Kidney (tissue), 14 donors: ENCODE data around the gene SLC2A5. TPM values are rescaled to one million over a fixed set of nuclear protein-coding genes. Genes with fewer than 3 reads are reported as not detected.
A peak's percentile ranks its signal among the peaks of the same experiment; 100 is the strongest.

ENCODE experiments used
- DNase-seq, 5 donors: peaks; one replicate each; pipeline ENCODE4 v3.0.0-alpha.2; 2013 to 2020
- FAIRE-seq: peaks from 2 replicates; lab custom pipeline; 2012; peaks lifted over from hg19 to GRCh38; lab: Jason Lieb, UNC
- H3K27ac ChIP-seq, 2 donors: one replicate each; pipeline ENCODE4 v1.7.0; 2013; ENCODE audit warnings: low read depth in 2 of 2, low read length in 2 of 2, inconsistent platforms in 1 of 2
- H3K27me3 ChIP-seq: one replicate; pipeline ENCODE4 v1.7.1; 2013; ENCODE audit warnings: low read length, inconsistent platforms; ENCODE audit not compliant: control insufficient read depth, insufficient read depth
- H3K36me3 ChIP-seq, 3 donors: one replicate each; pipeline versions ENCODE4 v1.7.0 to v1.7.1; 2013; ENCODE audit warnings: low read length in 3 of 3, control low read depth in 1 of 3, inconsistent platforms in 1 of 3; ENCODE audit not compliant: insufficient read depth in 3 of 3, control insufficient read depth in 2 of 3
- H3K4me1 ChIP-seq, 3 donors: one replicate each; pipeline versions ENCODE4 v1.7.0 to v1.7.1; 2013; ENCODE audit warnings: low read length in 3 of 3, inconsistent platforms in 1 of 3, low read depth in 1 of 3; ENCODE audit not compliant: control insufficient read depth in 2 of 3, insufficient read depth in 2 of 3
- H3K4me3 ChIP-seq, 3 donors: one replicate each; pipeline versions ENCODE4 v1.7.0 to v1.8.1; 2013; ENCODE audit warnings: low read length in 3 of 3, control low read depth in 1 of 3, inconsistent platforms in 1 of 3
- H3K9ac ChIP-seq, 3 donors: one replicate each; pipeline versions ENCODE4 v1.7.0 to v1.7.1; 2013; ENCODE audit warnings: low read length in 3 of 3, control low read depth in 1 of 3, inconsistent platforms in 1 of 3
- H3K9me3 ChIP-seq, 3 donors: one replicate each; pipeline versions ENCODE4 v1.7.0 to v1.7.1; 2013; ENCODE audit warnings: low read length in 3 of 3, control low read depth in 1 of 3, inconsistent platforms in 1 of 3; ENCODE audit not compliant: control insufficient read depth in 2 of 3, insufficient read depth in 1 of 3
- intact Hi-C: fragments of 100-400 bp; cut with DNase I; formaldehyde crosslinking; loops from one replicate; pipeline ENCODE4 v1.11.1; 2022
- polyA plus RNA-seq: library from polyadenylated mRNA; stranded (reverse); fragments of 350-450 nt; fragmentation: Illumina TruSeq; extraction: RNeasy Lipid Tissue Mini Kit (QIAGEN cat#74804); gene quantifications from one replicate; pipeline ENCODE4 v1.2.3, GENCODE V29; 2014; ENCODE audit warnings: low read depth, low replicate concordance; ENCODE audit not compliant: insufficient read depth
- total RNA-seq: library from RNA; stranded (reverse); fragmentation: NEBNext Ultra II Directional; extraction: Animal tissue kit (Norgen Biotek cat#: 25700); gene quantifications from one replicate; pipeline ENCODE4 v1.2.1, GENCODE V29; 2021
- TF ChIP-seq, protein P1 (sequence below): IDR thresholded peaks from 3 replicates; pipeline ENCODE4 v1.5.1; 2012; ENCODE audit warnings: mild to moderate bottlenecking, moderate library complexity, borderline replicate concordance; ENCODE audit not compliant: insufficient read depth; ENCODE audit errors: extremely low read depth
- donor health status: control.
- donor health status: control.
- donor health status: control.
- donor health status: control.
- donor health status: control.
- donor health status: DM: yes; HTN: yes; CAD: no.
- donor health status: Normal renal cell carcinoma (clear cell type).

Gene SLC2A5
- total and polyA plus RNA-seq, 2 donors from 2014 or later = 6.4 to 9.0 TPM

DNA sequence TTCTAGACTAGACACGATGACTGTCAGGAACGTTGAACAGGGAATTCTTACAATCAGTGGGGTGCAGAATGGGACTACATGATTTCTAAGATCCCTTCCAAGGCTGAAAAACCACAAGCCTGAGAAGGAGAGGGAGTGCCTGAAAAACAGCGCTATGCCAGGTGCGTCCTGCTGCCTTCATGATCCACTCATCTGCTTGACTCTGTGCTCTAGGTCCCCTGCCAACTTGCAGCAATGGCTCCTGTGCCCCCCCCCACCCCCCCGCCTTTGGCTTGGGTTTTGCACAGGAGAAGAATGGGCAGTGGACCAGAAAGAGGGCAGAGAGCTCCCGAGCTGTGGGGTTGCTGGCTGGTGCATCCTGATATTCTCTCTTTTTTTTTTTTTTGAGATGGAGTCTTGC is 49.1 kb downstream of the SLC2A5 start:
- no peaks in the 10 kb centered on the region for H3K27me3 ChIP-seq
- no peaks in the 10 kb centered on the region for H3K36me3 ChIP-seq
- H3K9me3 ChIP-seq = no peaks in the 10 kb centered on the region
- H3K9ac ChIP-seq = no peak overlapping the region
- no peak overlapping the region for H3K4me3 ChIP-seq
- TF ChIP-seq, protein P1, sequence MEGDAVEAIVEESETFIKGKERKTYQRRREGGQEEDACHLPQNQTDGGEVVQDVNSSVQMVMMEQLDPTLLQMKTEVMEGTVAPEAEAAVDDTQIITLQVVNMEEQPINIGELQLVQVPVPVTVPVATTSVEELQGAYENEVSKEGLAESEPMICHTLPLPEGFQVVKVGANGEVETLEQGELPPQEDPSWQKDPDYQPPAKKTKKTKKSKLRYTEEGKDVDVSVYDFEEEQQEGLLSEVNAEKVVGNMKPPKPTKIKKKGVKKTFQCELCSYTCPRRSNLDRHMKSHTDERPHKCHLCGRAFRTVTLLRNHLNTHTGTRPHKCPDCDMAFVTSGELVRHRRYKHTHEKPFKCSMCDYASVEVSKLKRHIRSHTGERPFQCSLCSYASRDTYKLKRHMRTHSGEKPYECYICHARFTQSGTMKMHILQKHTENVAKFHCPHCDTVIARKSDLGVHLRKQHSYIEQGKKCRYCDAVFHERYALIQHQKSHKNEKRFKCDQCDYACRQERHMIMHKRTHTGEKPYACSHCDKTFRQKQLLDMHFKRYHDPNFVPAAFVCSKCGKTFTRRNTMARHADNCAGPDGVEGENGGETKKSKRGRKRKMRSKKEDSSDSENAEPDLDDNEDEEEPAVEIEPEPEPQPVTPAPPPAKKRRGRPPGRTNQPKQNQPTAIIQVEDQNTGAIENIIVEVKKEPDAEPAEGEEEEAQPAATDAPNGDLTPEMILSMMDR = no peak
- intact Hi-C loops = no loop called here
- H3K4me1 ChIP-seq = no peaks in the 10 kb centered on the region
- DNase-seq (no peak), FAIRE-seq (no peak)
- no peak overlapping the region for H3K27ac ChIP-seq

DNA sequence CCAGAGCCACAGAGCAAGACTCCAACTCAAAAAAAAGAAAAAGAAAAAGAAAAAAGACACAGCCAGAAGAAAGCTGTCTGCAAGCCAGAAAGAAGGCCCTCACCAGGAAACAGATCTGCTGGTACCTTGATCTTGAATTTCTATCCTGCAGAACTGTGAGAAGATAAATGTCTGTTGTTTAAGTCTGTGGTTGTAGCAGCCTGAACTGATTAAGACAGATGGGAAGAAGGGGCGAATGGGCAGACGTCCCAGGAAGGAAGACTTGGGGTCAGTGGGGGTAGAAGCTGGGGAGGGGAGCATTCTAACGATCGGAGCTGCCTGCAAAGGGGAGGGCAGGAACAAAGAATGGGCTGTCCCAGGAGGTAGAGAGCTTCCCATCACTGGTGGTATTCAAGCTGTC is 49.5 kb downstream of the SLC2A5 start:
- TF ChIP-seq, protein P1 = no peak
- H3K9me3 ChIP-seq = no peaks in the 10 kb centered on the region
- no peak for FAIRE-seq
- H3K27me3 ChIP-seq = no peaks in the 10 kb centered on the region
- no peak overlapping the region for H3K4me3 ChIP-seq
- no peak overlapping the region for H3K9ac ChIP-seq
- DNase-seq = no peak
- H3K27ac ChIP-seq = no peak overlapping the region
- no peaks in the 10 kb centered on the region for H3K36me3 ChIP-seq
- intact Hi-C loops = no loop called here
- H3K4me1 ChIP-seq = no peaks in the 10 kb centered on the region

- intact Hi-C loops = no loop called here
Measured at GRCh38 chr1:9018333-9018732, 51.1 kb downstream of the SLC2A5 start.

More at GRCh38 chr1:9018333-9018732, 51.1 kb downstream of the SLC2A5 start:
- H3K4me1 ChIP-seq = no peaks in the 10 kb centered on the region
- H3K27ac ChIP-seq = no peak overlapping the region
- no peak overlapping the region for H3K9ac ChIP-seq
- TF ChIP-seq, protein P1 = no peak
- DNase-seq (peak in 3 of 5 donors; percentile 63 to 89 (median 67)), FAIRE-seq (no peak)
- H3K9me3 ChIP-seq = no peaks in the 10 kb centered on the region
- H3K27me3 ChIP-seq = no peaks in the 10 kb centered on the region
- H3K36me3 ChIP-seq = no peaks in the 10 kb centered on the region
- no peak overlapping the region for H3K4me3 ChIP-seq
